GM23338 (cell line): Measurements from ENCODE around the gene GNB1L. TPM values are rescaled to one million over a fixed set of nuclear protein-coding genes. Genes with fewer than 3 reads are reported as not detected.

Experiments used
- ATAC-seq: fragments of 200-7000 bp; cut with Tn5 transposase; 3 replicates; pipeline ENCODE4 v1.9.1; 2020
- DNase-seq: peaks from one replicate; pipeline ENCODE4 v3.0.0-alpha.2; 2015; ENCODE audit warnings: low spot score
- H2AFZ ChIP-seq: fragments of 200-600 bp; sonication (generic); 2 replicates; pipeline ENCODE4 v1.8.0; 2016; ENCODE audit warnings: antibody characterized with exemption, mild to moderate bottlenecking, moderate library complexity
- H3F3A ChIP-seq: fragments of 200-600 bp; sonication (generic); replicated peaks from 2 replicates; pipeline ENCODE4 v1.8.0; 2017; ENCODE audit warnings: antibody characterized with exemption, mixed run types, low read depth
- H3K27ac ChIP-seq: fragments of 200-600 bp; sonication (generic); 2 replicates; pipeline ENCODE4 v1.6.1; 2016; ENCODE audit warnings: low read depth
- H3K27me3 ChIP-seq: fragments of 200-600 bp; sonication (generic); 2 replicates; pipeline ENCODE4 v1.8.0; 2016; ENCODE audit warnings: mild to moderate bottlenecking, mixed run types, moderate library complexity; ENCODE audit not compliant: insufficient read depth
- H3K36me3 ChIP-seq: fragments of 200-600 bp; sonication (generic); 2 replicates; pipeline ENCODE4 v1.8.0; 2016; ENCODE audit warnings: mild to moderate bottlenecking; ENCODE audit not compliant: insufficient read depth
- H3K4me1 ChIP-seq: fragments of 200-600 bp; sonication (generic); 2 replicates; pipeline ENCODE4 v1.8.0; 2016; ENCODE audit warnings: mild to moderate bottlenecking, moderate library complexity; ENCODE audit not compliant: insufficient read depth
- H3K4me2 ChIP-seq: fragments of 200-600 bp; sonication (generic); 2 replicates; pipeline ENCODE4 v1.7.1; 2017; ENCODE audit warnings: mixed run types
- H3K4me3 ChIP-seq: fragments of 200-600 bp; sonication (generic); 2 replicates; pipeline ENCODE4 v1.6.1; 2016; ENCODE audit warnings: mixed run types
- H3K79me2 ChIP-seq: fragments of 200-600 bp; sonication (generic); replicated peaks from 2 replicates; pipeline ENCODE4 v1.8.0; 2017; ENCODE audit warnings: mild to moderate bottlenecking; ENCODE audit not compliant: insufficient read depth
- H3K9me2 ChIP-seq: fragments of 200-600 bp; sonication (generic); 2 replicates; pipeline ENCODE4 v1.8.0; 2017; ENCODE audit not compliant: insufficient read depth
- H4K20me1 ChIP-seq: fragments of 200-600 bp; sonication (generic); replicated peaks from 2 replicates; pipeline ENCODE4 v1.8.0; 2017; ENCODE audit warnings: mild to moderate bottlenecking; ENCODE audit not compliant: insufficient read depth
- H3K27ac Mint-ChIP-seq: 2 replicates; pipeline ENCODE4 v1.8.0; 2020; ENCODE audit warnings: inconsistent platforms, mild to moderate bottlenecking, moderate library complexity, mixed read lengths
- H3K27me3 Mint-ChIP-seq: 3 replicates; pipeline ENCODE4 v1.8.0; 2022; ENCODE audit warnings: low read depth, mild to moderate bottlenecking, moderate library complexity, mixed read lengths, inconsistent platforms; ENCODE audit not compliant: insufficient read depth, poor library complexity
- H3K36me3 Mint-ChIP-seq: 3 replicates; pipeline ENCODE4 v1.8.0; 2021; ENCODE audit warnings: low read depth, mild to moderate bottlenecking, inconsistent platforms, moderate library complexity, mixed read lengths
- H3K4me1 Mint-ChIP-seq: 3 replicates; pipeline ENCODE4 v1.8.0; 2020; ENCODE audit warnings: mild to moderate bottlenecking, inconsistent platforms, mixed read lengths
- H3K4me3 Mint-ChIP-seq: 3 replicates; pipeline ENCODE4 v1.8.0; 2021; ENCODE audit warnings: moderate library complexity, mild to moderate bottlenecking, inconsistent platforms, mixed read lengths
- H3K9me3 Mint-ChIP-seq: 3 replicates; pipeline ENCODE4 v1.8.0; 2020; ENCODE audit warnings: moderate library complexity, mild to moderate bottlenecking, inconsistent platforms, mixed read lengths
- CREB1 ChIP-seq: fragments of 250-450 bp; sonication (Bioruptor Pico); IDR thresholded peaks from 2 replicates; pipeline ENCODE4 v1.5.0; 2020; ENCODE audit warnings: low read depth, mild to moderate bottlenecking, moderate library complexity
- EZH2 ChIP-seq: fragments of 200-600 bp; sonication (generic); IDR thresholded peaks from one replicate; pipeline ENCODE4 v1.8.0; 2017; ENCODE audit warnings: antibody characterized with exemption, mild to moderate bottlenecking, low read depth; ENCODE audit not compliant: unreplicated experiment
- EZH2phosphoT487 ChIP-seq: fragments of 200-600 bp; sonication (generic); IDR thresholded peaks from one replicate; pipeline ENCODE4 v1.8.1; 2018; ENCODE audit warnings: antibody characterized with exemption; ENCODE audit not compliant: unreplicated experiment
- JUNB ChIP-seq: IDR thresholded peaks from one replicate; pipeline ENCODE4 v1.6.1; 2016; ENCODE audit warnings: antibody characterized with exemption; ENCODE audit not compliant: unreplicated experiment
- NANOG ChIP-seq: IDR thresholded peaks from 2 replicates; pipeline ENCODE4 v1.6.1; 2016; ENCODE audit warnings: antibody characterized with exemption, borderline replicate concordance
- POLR2AphosphoS5 ChIP-seq: IDR thresholded peaks from 2 replicates; pipeline ENCODE4 v1.6.1; 2016; ENCODE audit warnings: antibody characterized with exemption, low read depth
- STAT1 ChIP-seq: IDR thresholded peaks from one replicate; pipeline ENCODE4 v1.6.1; 2016; ENCODE audit warnings: antibody characterized with exemption; ENCODE audit not compliant: unreplicated experiment
- ZNF114 ChIP-seq: fragments of 250-450 bp; sonication (Bioruptor Pico); IDR thresholded peaks from 2 replicates; pipeline ENCODE4 v1.5.0; 2020; ENCODE audit warnings: mild to moderate bottlenecking, moderate library complexity
- ZNF331 ChIP-seq: fragments of 250-450 bp; sonication (Bioruptor Pico); IDR thresholded peaks from 2 replicates; pipeline ENCODE4 v1.5.0; 2020; ENCODE audit warnings: low read depth, mild to moderate bottlenecking, moderate library complexity
- polyA plus RNA-seq: library from polyadenylated mRNA; unstranded; fragments of >200 nt; fragmentation: Nextera tagmentation; extraction: Ambion mirVana; gene quantifications from 2 replicates; pipeline ENCODE4 v1.2.1, GENCODE V29; 2016
- total RNA-seq: library from RNA; depleted of rRNA; stranded (reverse); fragments of >200 nt; shearing (Covaris generic); gene quantifications from 2 replicates; pipeline ENCODE4 v1.2.3, GENCODE V29; 2014
- TF ChIP-seq, protein P1 (sequence below), 2 experiments: fragments of 200-600 bp in 1 of 2; sonication (generic) in 1 of 2; conservative IDR thresholded peaks; 2 replicates each; pipeline versions ENCODE4 v1.5.1 to v1.6.1; 2016 to 2017; ENCODE audit warnings: antibody characterized with exemption in 2 of 2, low read depth in 2 of 2, mild to moderate bottlenecking in 2 of 2, moderate library complexity in 1 of 2
- TF ChIP-seq, protein P2 (sequence below): IDR thresholded peaks from one replicate; pipeline ENCODE4 v1.6.1; 2018; ENCODE audit warnings: antibody characterized with exemption; ENCODE audit not compliant: unreplicated experiment
- TF ChIP-seq, protein P3 (sequence below): IDR thresholded peaks from 2 replicates; pipeline ENCODE4 v1.6.1; 2016; ENCODE audit warnings: antibody characterized with exemption
- TF ChIP-seq, protein P4 (sequence below): fragments of 250-450 bp; sonication (Bioruptor Pico); IDR thresholded peaks from 2 replicates; pipeline ENCODE4 v1.5.0; 2020; ENCODE audit warnings: mild to moderate bottlenecking, moderate library complexity

The GNB1L gene
- total and polyA plus RNA-seq, 2 experiments from 2014 or later, result 15.2 to 27.8 TPM

DNA sequence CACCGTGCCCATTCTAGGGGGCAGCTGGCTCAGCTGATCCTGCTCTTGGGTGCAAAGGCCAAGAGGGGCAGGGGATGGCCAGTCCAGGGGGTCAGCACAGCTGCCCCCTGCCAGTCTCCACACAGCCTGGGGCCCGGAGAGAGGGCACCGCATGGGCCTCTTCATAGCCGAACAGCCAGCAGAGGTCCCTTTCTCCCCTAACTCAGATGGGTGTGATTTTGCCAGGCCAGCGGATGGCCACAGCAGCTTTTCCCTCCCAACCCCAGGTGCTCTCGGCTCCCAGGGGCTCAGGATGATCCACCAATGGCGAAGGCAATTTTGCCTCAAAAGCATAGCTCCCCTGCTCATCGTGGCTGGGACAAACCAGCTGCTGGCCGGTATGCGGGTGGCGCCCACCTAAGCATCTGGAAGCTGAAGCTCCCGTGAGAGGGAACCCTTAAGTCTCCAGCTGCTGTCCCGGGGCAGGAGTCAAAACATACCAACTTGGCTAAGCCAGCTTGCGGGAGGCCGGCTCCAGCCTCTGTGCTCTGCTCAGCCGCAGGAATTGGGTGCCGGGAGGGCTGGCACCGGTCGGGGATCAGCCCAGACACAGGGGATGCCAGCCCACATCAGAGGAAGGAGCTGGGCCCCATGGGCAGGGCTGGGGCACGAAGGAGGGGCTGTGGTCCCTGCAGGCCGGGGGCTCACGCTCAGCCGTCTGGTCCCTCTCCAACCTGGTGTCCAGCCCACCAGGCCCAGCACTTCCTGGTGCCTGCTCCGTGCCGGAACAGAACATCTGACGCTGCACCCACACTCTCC is 30.5 kb upstream of the GNB1L start:
- no peaks in the 10 kb centered on the region for H3K9me3 Mint-ChIP-seq
- no peak overlapping the region for H3K27ac ChIP-seq
- DNase-seq, result no peak
- no peaks in the 10 kb centered on the region; the same call in 2 of the 3 replicates for H3K36me3 Mint-ChIP-seq
- no peak overlapping the region for H3K4me2 ChIP-seq
- peaks cover 17% of the 10 kb centered on the region for H3K4me1 ChIP-seq
- peaks cover 20% of the 10 kb centered on the region for H3K27me3 Mint-ChIP-seq
- no peak for ATAC-seq
- no peak for TF ChIP-seq JUNB
- TF ChIP-seq, protein P1, sequence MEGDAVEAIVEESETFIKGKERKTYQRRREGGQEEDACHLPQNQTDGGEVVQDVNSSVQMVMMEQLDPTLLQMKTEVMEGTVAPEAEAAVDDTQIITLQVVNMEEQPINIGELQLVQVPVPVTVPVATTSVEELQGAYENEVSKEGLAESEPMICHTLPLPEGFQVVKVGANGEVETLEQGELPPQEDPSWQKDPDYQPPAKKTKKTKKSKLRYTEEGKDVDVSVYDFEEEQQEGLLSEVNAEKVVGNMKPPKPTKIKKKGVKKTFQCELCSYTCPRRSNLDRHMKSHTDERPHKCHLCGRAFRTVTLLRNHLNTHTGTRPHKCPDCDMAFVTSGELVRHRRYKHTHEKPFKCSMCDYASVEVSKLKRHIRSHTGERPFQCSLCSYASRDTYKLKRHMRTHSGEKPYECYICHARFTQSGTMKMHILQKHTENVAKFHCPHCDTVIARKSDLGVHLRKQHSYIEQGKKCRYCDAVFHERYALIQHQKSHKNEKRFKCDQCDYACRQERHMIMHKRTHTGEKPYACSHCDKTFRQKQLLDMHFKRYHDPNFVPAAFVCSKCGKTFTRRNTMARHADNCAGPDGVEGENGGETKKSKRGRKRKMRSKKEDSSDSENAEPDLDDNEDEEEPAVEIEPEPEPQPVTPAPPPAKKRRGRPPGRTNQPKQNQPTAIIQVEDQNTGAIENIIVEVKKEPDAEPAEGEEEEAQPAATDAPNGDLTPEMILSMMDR (conservative IDR thresholded peaks at IDR 0.05; ENCODE audit: low read depth in 2 of 2), result no peak
- TF ChIP-seq EZH2, result no peak
- TF ChIP-seq POLR2AphosphoS5, result no peak
- TF ChIP-seq, protein P2, sequence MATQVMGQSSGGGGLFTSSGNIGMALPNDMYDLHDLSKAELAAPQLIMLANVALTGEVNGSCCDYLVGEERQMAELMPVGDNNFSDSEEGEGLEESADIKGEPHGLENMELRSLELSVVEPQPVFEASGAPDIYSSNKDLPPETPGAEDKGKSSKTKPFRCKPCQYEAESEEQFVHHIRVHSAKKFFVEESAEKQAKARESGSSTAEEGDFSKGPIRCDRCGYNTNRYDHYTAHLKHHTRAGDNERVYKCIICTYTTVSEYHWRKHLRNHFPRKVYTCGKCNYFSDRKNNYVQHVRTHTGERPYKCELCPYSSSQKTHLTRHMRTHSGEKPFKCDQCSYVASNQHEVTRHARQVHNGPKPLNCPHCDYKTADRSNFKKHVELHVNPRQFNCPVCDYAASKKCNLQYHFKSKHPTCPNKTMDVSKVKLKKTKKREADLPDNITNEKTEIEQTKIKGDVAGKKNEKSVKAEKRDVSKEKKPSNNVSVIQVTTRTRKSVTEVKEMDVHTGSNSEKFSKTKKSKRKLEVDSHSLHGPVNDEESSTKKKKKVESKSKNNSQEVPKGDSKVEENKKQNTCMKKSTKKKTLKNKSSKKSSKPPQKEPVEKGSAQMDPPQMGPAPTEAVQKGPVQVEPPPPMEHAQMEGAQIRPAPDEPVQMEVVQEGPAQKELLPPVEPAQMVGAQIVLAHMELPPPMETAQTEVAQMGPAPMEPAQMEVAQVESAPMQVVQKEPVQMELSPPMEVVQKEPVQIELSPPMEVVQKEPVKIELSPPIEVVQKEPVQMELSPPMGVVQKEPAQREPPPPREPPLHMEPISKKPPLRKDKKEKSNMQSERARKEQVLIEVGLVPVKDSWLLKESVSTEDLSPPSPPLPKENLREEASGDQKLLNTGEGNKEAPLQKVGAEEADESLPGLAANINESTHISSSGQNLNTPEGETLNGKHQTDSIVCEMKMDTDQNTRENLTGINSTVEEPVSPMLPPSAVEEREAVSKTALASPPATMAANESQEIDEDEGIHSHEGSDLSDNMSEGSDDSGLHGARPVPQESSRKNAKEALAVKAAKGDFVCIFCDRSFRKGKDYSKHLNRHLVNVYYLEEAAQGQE, result no peak
- no peak for TF ChIP-seq EZH2phosphoT487
- TF ChIP-seq ZNF331 (CRISPR knock-in tag), result no peak
- no peak for TF ChIP-seq CREB1 (CRISPR knock-in tag)
- TF ChIP-seq STAT1, result no peak
- TF ChIP-seq, protein P3, sequence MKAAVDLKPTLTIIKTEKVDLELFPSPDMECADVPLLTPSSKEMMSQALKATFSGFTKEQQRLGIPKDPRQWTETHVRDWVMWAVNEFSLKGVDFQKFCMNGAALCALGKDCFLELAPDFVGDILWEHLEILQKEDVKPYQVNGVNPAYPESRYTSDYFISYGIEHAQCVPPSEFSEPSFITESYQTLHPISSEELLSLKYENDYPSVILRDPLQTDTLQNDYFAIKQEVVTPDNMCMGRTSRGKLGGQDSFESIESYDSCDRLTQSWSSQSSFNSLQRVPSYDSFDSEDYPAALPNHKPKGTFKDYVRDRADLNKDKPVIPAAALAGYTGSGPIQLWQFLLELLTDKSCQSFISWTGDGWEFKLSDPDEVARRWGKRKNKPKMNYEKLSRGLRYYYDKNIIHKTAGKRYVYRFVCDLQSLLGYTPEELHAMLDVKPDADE, result no peak
- TF ChIP-seq NANOG, result no peak
- no peak for TF ChIP-seq ZNF114
- TF ChIP-seq, protein P4, sequence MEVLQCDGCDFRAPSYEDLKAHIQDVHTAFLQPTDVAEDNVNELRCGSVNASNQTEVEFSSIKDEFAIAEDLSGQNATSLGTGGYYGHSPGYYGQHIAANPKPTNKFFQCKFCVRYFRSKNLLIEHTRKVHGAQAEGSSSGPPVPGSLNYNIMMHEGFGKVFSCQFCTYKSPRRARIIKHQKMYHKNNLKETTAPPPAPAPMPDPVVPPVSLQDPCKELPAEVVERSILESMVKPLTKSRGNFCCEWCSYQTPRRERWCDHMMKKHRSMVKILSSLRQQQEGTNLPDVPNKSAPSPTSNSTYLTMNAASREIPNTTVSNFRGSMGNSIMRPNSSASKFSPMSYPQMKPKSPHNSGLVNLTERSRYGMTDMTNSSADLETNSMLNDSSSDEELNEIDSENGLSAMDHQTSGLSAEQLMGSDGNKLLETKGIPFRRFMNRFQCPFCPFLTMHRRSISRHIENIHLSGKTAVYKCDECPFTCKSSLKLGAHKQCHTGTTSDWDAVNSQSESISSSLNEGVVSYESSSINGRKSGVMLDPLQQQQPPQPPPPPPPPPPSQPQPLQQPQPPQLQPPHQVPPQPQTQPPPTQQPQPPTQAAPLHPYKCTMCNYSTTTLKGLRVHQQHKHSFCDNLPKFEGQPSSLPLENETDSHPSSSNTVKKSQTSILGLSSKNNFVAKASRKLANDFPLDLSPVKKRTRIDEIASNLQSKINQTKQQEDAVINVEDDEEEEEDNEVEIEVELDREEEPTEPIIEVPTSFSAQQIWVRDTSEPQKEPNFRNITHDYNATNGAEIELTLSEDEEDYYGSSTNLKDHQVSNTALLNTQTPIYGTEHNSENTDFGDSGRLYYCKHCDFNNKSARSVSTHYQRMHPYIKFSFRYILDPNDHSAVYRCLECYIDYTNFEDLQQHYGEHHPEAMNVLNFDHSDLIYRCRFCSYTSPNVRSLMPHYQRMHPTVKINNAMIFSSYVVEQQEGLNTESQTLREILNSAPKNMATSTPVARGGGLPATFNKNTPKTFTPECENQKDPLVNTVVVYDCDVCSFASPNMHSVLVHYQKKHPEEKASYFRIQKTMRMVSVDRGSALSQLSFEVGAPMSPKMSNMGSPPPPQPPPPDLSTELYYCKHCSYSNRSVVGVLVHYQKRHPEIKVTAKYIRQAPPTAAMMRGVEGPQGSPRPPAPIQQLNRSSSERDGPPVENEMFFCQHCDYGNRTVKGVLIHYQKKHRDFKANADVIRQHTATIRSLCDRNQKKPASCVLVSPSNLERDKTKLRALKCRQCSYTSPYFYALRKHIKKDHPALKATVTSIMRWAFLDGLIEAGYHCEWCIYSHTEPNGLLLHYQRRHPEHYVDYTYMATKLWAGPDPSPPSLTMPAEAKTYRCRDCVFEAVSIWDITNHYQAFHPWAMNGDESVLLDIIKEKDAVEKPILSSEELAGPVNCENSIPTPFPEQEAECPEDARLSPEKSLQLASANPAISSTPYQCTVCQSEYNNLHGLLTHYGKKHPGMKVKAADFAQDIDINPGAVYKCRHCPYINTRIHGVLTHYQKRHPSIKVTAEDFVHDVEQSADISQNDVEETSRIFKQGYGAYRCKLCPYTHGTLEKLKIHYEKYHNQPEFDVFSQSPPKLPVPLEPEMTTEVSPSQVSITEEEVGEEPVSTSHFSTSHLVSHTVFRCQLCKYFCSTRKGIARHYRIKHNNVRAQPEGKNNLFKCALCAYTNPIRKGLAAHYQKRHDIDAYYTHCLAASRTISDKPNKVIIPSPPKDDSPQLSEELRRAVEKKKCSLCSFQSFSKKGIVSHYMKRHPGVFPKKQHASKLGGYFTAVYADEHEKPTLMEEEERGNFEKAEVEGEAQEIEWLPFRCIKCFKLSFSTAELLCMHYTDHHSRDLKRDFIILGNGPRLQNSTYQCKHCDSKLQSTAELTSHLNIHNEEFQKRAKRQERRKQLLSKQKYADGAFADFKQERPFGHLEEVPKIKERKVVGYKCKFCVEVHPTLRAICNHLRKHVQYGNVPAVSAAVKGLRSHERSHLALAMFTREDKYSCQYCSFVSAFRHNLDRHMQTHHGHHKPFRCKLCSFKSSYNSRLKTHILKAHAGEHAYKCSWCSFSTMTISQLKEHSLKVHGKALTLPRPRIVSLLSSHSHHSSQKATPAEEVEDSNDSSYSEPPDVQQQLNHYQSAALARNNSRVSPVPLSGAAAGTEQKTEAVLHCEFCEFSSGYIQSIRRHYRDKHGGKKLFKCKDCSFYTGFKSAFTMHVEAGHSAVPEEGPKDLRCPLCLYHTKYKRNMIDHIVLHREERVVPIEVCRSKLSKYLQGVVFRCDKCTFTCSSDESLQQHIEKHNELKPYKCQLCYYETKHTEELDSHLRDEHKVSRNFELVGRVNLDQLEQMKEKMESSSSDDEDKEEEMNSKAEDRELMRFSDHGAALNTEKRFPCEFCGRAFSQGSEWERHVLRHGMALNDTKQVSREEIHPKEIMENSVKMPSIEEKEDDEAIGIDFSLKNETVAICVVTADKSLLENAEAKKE (CRISPR knock-in tag), result no peak
- no peaks in the 10 kb centered on the region for H3K79me2 ChIP-seq
- H3K9me2 ChIP-seq, result no peaks in the 10 kb centered on the region
- peaks cover 25% of the 10 kb centered on the region for H3K4me1 Mint-ChIP-seq
- H3K36me3 ChIP-seq, result no peaks in the 10 kb centered on the region
- no peaks in the 10 kb centered on the region for H4K20me1 ChIP-seq
- H3K4me3 ChIP-seq, result no peak overlapping the region
- H3K27ac Mint-ChIP-seq, result peak overlapping the region; percentile 39; the same call in 1 of the 2 replicates
- no peaks in the 10 kb centered on the region for H3K27me3 ChIP-seq
- H3F3A ChIP-seq, result peaks cover 4% of the 10 kb centered on the region
- H3K4me3 Mint-ChIP-seq, result no peak overlapping the region
- H2AFZ ChIP-seq, result no peak overlapping the region
